Mucosa of gallbladder (tissue), 1 donor: Measurements from ENCODE around the gene HYCC2. TPM values are rescaled to one million over a fixed set of nuclear protein-coding genes. Genes with fewer than 3 reads are reported as not detected.

ENCODE experiments used
- total RNA-seq: library from RNA; stranded (reverse); gene quantifications from one replicate; pipeline ENCODE4 v1.2.1, GENCODE V29; 2021
- donor health status: DM: no; HTN: no; CAD: no.

Gene HYCC2
- total RNA-seq, 1 donor from 2014 or later = 18.8 TPM

Other genes starting within 250 kb of the HYCC2 start
- 98.8 TPM for gene CLK1, start 207.0 kb downstream of the HYCC2 start, total RNA-seq
- 38.4 TPM for gene PPIL3, start 182.6 kb downstream of the HYCC2 start, total RNA-seq
- gene NIF3L1, start 182.3 kb downstream of the HYCC2 start, total RNA-seq = 16.9 TPM
- gene ORC2, start 108.0 kb downstream of the HYCC2 start, total RNA-seq = 29.3 TPM
- gene NDUFB3, start 330 bp upstream of the HYCC2 start, total RNA-seq = 96.4 TPM
- gene CFLAR, start 44.5 kb upstream of the HYCC2 start, total RNA-seq = 152 TPM
- gene CASP10, start 111.5 kb upstream of the HYCC2 start, total RNA-seq = 18.9 TPM
- gene CASP8, start 188.9 kb upstream of the HYCC2 start, total RNA-seq = 26.3 TPM